ENCODE measurements around the gene PAPOLB. TPM values are rescaled to one million over a fixed set of nuclear protein-coding genes. Genes with fewer than 3 reads are reported as not detected.

PAPOLB gene
- total RNA-seq, 1 experiment from 2014 or later: 0.13 TPM

- Histone ChIP-seq H3K79me2 (ENCODE audit: insufficient read depth, low read length) (no peaks in the 10 kb centered on the region), H3K79me1 (ENCODE audit: insufficient read depth, low read depth, low read length, poor library complexity, severe bottlenecking) (no peaks in the 10 kb centered on the region), H4K5ac (ENCODE audit: insufficient read length, low read depth, low read length) (no peak overlapping the region), H4K20me1 (ENCODE audit: control insufficient read depth, insufficient read depth, insufficient read length) (no peaks in the 10 kb centered on the region), H3K27ac (ENCODE audit: insufficient read length, low read depth, low read length) (no peak overlapping the region), H2AFZ (ENCODE audit: low read length) (no peak overlapping the region), H3K9ac (ENCODE audit: extremely low read depth, insufficient read length, low read length) (no peak overlapping the region), H3K23ac (ENCODE audit: insufficient read length, low read depth, low read length) (no peak overlapping the region), H3K27me3 (ENCODE audit: insufficient read depth, low read length) (no peaks in the 10 kb centered on the region), H2BK120ac (ENCODE audit: low read depth, low read length, poor library complexity, severe bottlenecking) (no peak overlapping the region), H3T11ph (ENCODE audit: low read length) (no peak overlapping the region), H3K4me1 (ENCODE audit: insufficient read depth, low read length) (no peaks in the 10 kb centered on the region), H4K8ac (replicated peaks; ENCODE audit: insufficient read length, low read depth, low read length) (no peak overlapping the region), H3K9me3 (ENCODE audit: control insufficient read depth, low read depth, low read length) (no peaks in the 10 kb centered on the region), H3K4me2 (ENCODE audit: insufficient read depth, insufficient read length, low read length) (no peak overlapping the region), H3K56ac (ENCODE audit: insufficient read length, low read depth, low read length) (no peak overlapping the region), H3K14ac (ENCODE audit: insufficient read depth, low read length) (no peak overlapping the region), H3K4ac (ENCODE audit: low read depth, low read length) (no peak overlapping the region), H2BK5ac (ENCODE audit: insufficient read length, low read length) (no peak overlapping the region), H2BK20ac (ENCODE audit: low read depth, low read length, poor library complexity, severe bottlenecking) (no peak overlapping the region), H2BK15ac (ENCODE audit: low read depth, low read length) (no peak overlapping the region), H3K23me2 (ENCODE audit: insufficient read length, low read depth, low read length, poor library complexity, severe bottlenecking) (no peaks in the 10 kb centered on the region), H2AK5ac (ENCODE audit: insufficient read length, low read length) (no peak overlapping the region), H3K18ac (ENCODE audit: insufficient read length, low read depth, low read length) (no peak overlapping the region), H4K91ac (ENCODE audit: insufficient read length, low read depth, low read length) (no peak overlapping the region), H2BK12ac (ENCODE audit: insufficient read length, low read depth, low read length) (no peak overlapping the region)
- Mint-ChIP-seq H3K36me3 (ENCODE audit: insufficient read depth in 1 of 3, low read depth in 3 of 3) (peaks cover 0 to 10% (median 0%) of the 10 kb centered on the region in 3 experiments; a peak in 2 of 7 replicates), H3K4me3 (no peak overlapping the region), H3K27me3 (ENCODE audit: low read depth) (peaks cover 13% of the 10 kb centered on the region), H3K9me3 (peaks cover 1 to 6% of the 10 kb centered on the region in 2 experiments; a peak in 2 of 5 replicates), H3K27ac (no peak overlapping the region), H3K4me1 (peaks cover 1 to 15% of the 10 kb centered on the region in 2 experiments)
- TF ChIP-seq CTCF (conservative IDR thresholded peaks at IDR 0.05): no peak
- WGBS (ENCODE audit: extremely low coverage, insufficient read length, low lambda C conversion rate): no CpG with 5 or more reads among the region's 38 CpGs
- peak; percentile 24 for DNase-seq
These were observed 52.7 kb downstream of the PAPOLB start for GRCh38 chr7:4809091-4809591.

Measured in H9 (cell line).